GM18909 (cell line): Measurements from ENCODE around the gene SERPINB3.
"Not testable (repeated sequence)": the region's sequence is repeated elsewhere in the genome, so short reads cannot be mapped to it uniquely, and the experiment has no call there.

ENCODE experiments used
- ATAC-seq: cut with Tn5 transposase; IDR thresholded peaks from one replicate; pipeline ENCODE4 v1.9.1; 2021; ENCODE audit warnings: mild to moderate bottlenecking; ENCODE audit not compliant: unreplicated experiment, poor library complexity

The SERPINB3 gene

GRCh38 chr18:63648241-63648640, 13.5 kb downstream of the SERPINB3 start:
- no peak for ATAC-seq

- no peak for ATAC-seq
Measured at GRCh38 chr18:63646936-63647335, 14.8 kb downstream of the SERPINB3 start.

- ATAC-seq = not testable (repeated sequence)
Measured at GRCh38 chr18:63644694-63645093, 17.0 kb downstream of the SERPINB3 start.

- not testable (repeated sequence) for ATAC-seq
Measured at GRCh38 chr18:63644142-63644541, 17.6 kb downstream of the SERPINB3 start, which contains the start of gene SERPINB4. Gene SERPINB4 (minus strand): TSS chr18:63644256. CDS start chr18:63643577, 679 bp downstream.

GRCh38 chr18:63642668-63643356, 18.9 kb downstream of the SERPINB3 start:
- ATAC-seq = not testable (repeated sequence)

GRCh38 chr18:63641157-63641680, 20.5 kb downstream of the SERPINB3 start:
- not testable (repeated sequence) for ATAC-seq

GRCh38 chr18:63637703-63638102, 24.0 kb downstream of the SERPINB3 start:
- no peak for ATAC-seq

GRCh38 chr18:63627819-63628218, 33.9 kb downstream of the SERPINB3 start:
- ATAC-seq = no peak

GRCh38 chr18:63626431-63626830, 35.3 kb downstream of the SERPINB3 start:
- ATAC-seq = no peak

- no peak for ATAC-seq
Measured at GRCh38 chr18:63624863-63625262, 36.8 kb downstream of the SERPINB3 start.

GRCh38 chr18:63619661-63620060, 42.0 kb downstream of the SERPINB3 start:
- ATAC-seq = no peak

GRCh38 chr18:63617915-63618234, 43.8 kb downstream of the SERPINB3 start:
- no peak for ATAC-seq

- no peak for ATAC-seq
Measured at GRCh38 chr18:63617049-63617914, 44.4 kb downstream of the SERPINB3 start.

- ATAC-seq = no peak
Measured at GRCh38 chr18:63613420-63613819, 48.3 kb downstream of the SERPINB3 start.

GRCh38 chr18:63606526-63606925, 55.2 kb downstream of the SERPINB3 start:
- ATAC-seq = no peak
